Measurements from ENCODE around the gene SMYD3. TPM values are rescaled to one million over a fixed set of nuclear protein-coding genes. Genes with fewer than 3 reads are reported as not detected.

Gene SMYD3
- total and polyA plus RNA-seq, 2 of the 4 experiments (the other 2 are of a cell fraction): 26.5 to 37.6 TPM

DNA sequence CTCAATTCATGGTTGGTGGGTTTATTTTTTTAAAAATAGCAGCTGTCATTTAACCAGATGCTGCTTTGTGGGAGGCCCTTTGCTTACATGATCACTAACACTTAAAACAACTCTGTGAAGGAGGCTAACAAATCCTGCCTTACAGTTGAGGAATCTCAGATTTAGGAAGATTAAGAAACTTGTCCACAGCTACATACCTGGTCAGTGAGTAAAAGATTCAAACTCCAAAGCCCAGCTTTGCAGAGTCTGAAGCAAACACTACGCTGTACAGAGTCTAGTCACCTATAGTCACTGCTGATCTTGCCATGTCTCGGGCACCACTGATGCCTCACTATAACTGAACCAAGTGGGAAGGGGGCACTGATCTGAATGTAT lies 535.4 kb downstream of the SMYD3 start:
- Histone ChIP-seq H3K27ac (ENCODE audit: insufficient read depth, low read length) (no peak overlapping the region), H3K9me3 (ENCODE audit: control insufficient read depth, insufficient read depth, low read length) (no peaks in the 10 kb centered on the region), H3K56ac (ENCODE audit: extremely low read depth, insufficient read depth, low read length) (no peak overlapping the region), H2AK5ac (ENCODE audit: low read depth, low read length) (no peak overlapping the region), H3K18ac (ENCODE audit: low read depth, low read length) (peak overlapping the region; percentile 85), H4K5ac (ENCODE audit: low read depth, low read length) (0 out of 2 replicates have a peak overlapping the region, but pooled peaks have one; percentile 71), H2AK9ac (replicated peaks; ENCODE audit: low read depth, low read length, poor library complexity) (no peak overlapping the region), H3K4ac (ENCODE audit: low read depth, low read length) (no peak overlapping the region; the same call in 1 of the 2 replicates), H2AFZ (replicated peaks; ENCODE audit: low read length, poor library complexity) (no peak overlapping the region), H3K23ac (ENCODE audit: low read depth, low read length) (no peak overlapping the region), H2BK120ac (ENCODE audit: low read depth, low read length) (peak overlapping the region; percentile 3; the same call in 1 of the 2 replicates), H3K4me1 (ENCODE audit: control insufficient read depth, insufficient read depth, low read length) (peaks cover 10% of the 10 kb centered on the region), H3K4me3 (ENCODE audit: insufficient read depth, low read depth, low read length) (no peak overlapping the region), H3K4me2 (ENCODE audit: low read depth, low read length) (no peak overlapping the region), H3K9me1 (ENCODE audit: insufficient read depth, low read length) (peaks cover 4% of the 10 kb centered on the region), H2BK20ac (ENCODE audit: low read depth, low read length) (no peak overlapping the region), H3K79me1 (ENCODE audit: low read depth in 1 of 2, low read length in 2 of 2) (0 out of 4 replicates have a peak, but pooled peaks cover 0 to 3% of the 10 kb centered on the region in 2 experiments), H4K91ac (ENCODE audit: insufficient read depth, low read depth, low read length) (0 out of 2 replicates have a peak overlapping the region, but pooled peaks have one; percentile 20), H2BK15ac (ENCODE audit: low read depth, low read length) (no peak overlapping the region), H3K14ac (replicated peaks; ENCODE audit: low read depth, low read length) (0 out of 2 replicates have a peak overlapping the region, but pooled peaks have one; percentile 38), H3K9ac (ENCODE audit: low read depth, low read length) (no peak overlapping the region), H3K36me3 (ENCODE audit: control insufficient read depth, insufficient read depth, low read length) (no peaks in the 10 kb centered on the region), H4K8ac (ENCODE audit: low read depth in 2 of 2, low read length in 2 of 2) (no peak overlapping the region), H2BK5ac (ENCODE audit: low read depth, low read length, poor library complexity, severe bottlenecking) (no peak overlapping the region), H3K27me3 (ENCODE audit: control insufficient read depth, insufficient read depth, low read length) (no peaks in the 10 kb centered on the region), H4K20me1 (ENCODE audit: insufficient read depth, low read length) (no peaks in the 10 kb centered on the region)
- dilution Hi-C loops (cut with HindIII; ENCODE audit: low sequenced_read_pairs, unreplicated experiment) (no loop called here), intact Hi-C loops (cut with micrococcal nuclease) (no loop called here), in situ Hi-C loops (cut with MboI; ENCODE audit: low sequenced_read_pairs) (no loop called here)
- TF ChIP-seq CHD1 (IDR thresholded peaks at IDR 0.05; ENCODE audit: low read depth, low read length): no peak
- no peak for TF ChIP-seq RFX5 (IDR thresholded peaks at IDR 0.05; ENCODE audit: low read depth, low read length)
- no peak for TF ChIP-seq CTCF (conservative IDR thresholded peaks at IDR 0.05; ENCODE audit: low read depth, low read length)
- no peak for TF ChIP-seq RCOR1 (IDR thresholded peaks at IDR 0.05; ENCODE audit: insufficient replicate concordance, low read length)
- TF ChIP-seq CEBPB (IDR thresholded peaks at IDR 0.05; ENCODE audit: low read depth, low read length): no peak
- no peak for TF ChIP-seq MAZ (IDR thresholded peaks at IDR 0.05; ENCODE audit: borderline replicate concordance, low read depth, low read length)
- TF ChIP-seq BHLHE40 (IDR thresholded peaks at IDR 0.05; ENCODE audit: low read depth, low read length): no peak
- TF ChIP-seq MAFK (IDR thresholded peaks at IDR 0.05; ENCODE audit: low read depth, low read length): no peak
- TF ChIP-seq POLR2A (IDR thresholded peaks at IDR 0.05; ENCODE audit: low read depth, low read length): no peak
- no peak for TF ChIP-seq FOS (IDR thresholded peaks at IDR 0.05; ENCODE audit: low read depth, low read length)
- no peak for TF ChIP-seq NFE2L2 (IDR thresholded peaks at IDR 0.05; ENCODE audit: low read depth, low read length)
- no peak for TF ChIP-seq SMC3 (IDR thresholded peaks at IDR 0.05; ENCODE audit: low read depth, low read length)
- no peak for TF ChIP-seq RAD21 (IDR thresholded peaks at IDR 0.05; ENCODE audit: low read length)
- TF ChIP-seq, protein P1, sequence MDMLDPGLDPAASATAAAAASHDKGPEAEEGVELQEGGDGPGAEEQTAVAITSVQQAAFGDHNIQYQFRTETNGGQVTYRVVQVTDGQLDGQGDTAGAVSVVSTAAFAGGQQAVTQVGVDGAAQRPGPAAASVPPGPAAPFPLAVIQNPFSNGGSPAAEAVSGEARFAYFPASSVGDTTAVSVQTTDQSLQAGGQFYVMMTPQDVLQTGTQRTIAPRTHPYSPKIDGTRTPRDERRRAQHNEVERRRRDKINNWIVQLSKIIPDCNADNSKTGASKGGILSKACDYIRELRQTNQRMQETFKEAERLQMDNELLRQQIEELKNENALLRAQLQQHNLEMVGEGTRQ (IDR thresholded peaks at IDR 0.05; ENCODE audit: low read depth, low read length): no peak
- TF ChIP-seq ELK1 (IDR thresholded peaks at IDR 0.05; ENCODE audit: borderline replicate concordance, low read depth, low read length): no peak
- no peak for TF ChIP-seq MXI1 (IDR thresholded peaks at IDR 0.05; ENCODE audit: borderline replicate concordance, low read depth, low read length)
- WGBS, 2 experiments (ENCODE audit: extremely low coverage in 2 of 2, insufficient read length in 1 of 2): no CpG with 5 or more reads among the region's 2 CpGs
- no TSS peak for BruUV-seq (replicated peaks)
- ATAC-seq (ENCODE audit: low read depth) (no peak), DNase-seq (peak; percentile 54)
- CTCF ChIA-PET: no interaction called here
- POLR2A ChIA-PET (ENCODE audit: unreplicated experiment): no interaction called here
